Activated T-cell treated with anti-CD3 and anti-CD28 coated beads for 1 hour (primary cell): ENCODE results near the gene NKX1-1.

Source experiments
- DNase-seq: peaks from one replicate; pipeline ENCODE4 v3.0.0-alpha.2; 2020; ENCODE audit warnings: low read depth

The NKX1-1 gene

DNA sequence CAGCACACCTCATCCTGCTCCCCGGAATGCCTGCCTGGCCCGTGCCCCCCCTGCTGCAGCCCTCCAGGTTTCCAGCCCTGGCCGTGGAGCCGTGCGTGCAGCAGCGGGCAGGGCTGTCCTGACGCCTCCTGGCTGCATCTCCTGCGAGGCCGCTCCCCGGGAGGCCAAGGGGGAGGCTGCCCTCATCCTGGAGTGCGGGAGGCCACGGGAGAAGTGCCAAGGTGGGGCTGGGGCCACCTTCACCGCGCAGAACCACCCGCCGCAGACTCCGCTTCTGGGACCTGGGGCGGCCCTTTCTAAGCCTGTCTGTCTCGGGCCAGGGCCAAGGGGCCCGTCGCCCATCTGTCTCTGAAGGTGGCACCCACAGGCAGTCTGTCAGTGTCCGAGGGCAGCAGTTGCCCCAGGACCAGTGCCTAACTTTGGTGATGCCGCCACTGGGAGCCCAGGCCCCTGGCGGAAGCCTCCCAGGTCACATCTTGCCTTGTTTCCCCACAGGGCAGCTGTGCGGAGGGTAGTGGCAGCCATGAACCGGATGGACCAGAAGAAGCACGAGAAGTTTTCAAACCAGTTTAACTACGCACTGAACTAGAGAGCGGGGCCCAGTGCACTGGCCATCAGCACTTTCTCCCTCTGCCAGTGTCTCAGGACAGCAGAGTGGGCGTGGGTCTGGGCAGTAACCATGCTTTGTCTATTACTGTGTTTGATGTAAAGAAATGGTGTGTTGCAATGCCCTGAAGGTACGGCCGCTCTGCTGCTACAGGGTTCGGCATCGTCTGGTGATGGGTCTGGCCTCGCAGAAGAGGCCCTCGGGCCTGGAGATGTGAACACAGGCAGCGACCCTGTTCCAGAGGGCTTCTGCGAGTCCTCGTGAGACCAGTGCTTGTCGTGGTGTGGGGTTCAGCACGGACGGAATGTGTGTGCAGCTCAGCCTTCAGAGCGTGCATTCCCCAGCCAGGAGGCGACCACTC lies 20.6 kb downstream of the NKX1-1 start:
- no peak for DNase-seq

DNA sequence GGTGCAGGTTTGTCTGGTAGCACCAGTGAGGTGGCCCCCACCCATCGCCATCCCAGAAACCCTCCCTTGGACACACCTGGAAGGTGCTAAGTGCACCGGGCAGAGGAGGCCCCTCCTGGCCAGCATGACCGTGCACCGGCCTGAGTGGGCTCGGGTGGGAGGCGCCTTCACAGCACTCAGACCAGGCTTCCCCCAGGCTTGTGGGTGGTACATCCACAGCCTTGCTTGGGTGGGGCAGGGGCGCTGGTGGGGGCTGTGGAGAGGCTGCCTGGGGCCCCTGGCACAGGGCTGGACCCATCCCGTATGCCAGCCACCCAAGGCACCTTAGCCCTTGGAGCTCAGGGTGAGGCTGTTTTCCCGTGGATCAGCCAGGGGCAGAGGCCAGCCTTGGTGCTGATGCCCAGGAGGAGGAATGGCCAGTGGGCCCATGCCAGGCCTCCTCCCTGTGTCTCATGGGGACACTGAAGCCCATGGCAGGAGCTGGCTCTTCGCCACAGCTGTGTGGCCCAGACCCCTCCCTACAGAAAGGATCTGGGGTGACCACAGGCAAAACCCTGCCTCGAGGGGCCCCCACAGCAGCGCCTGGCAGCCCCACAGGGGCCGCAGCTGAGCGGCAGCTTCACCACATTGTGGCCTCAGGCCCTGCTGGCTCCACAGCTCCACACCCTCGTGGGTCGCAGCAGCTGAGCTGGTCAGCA lies 21.4 kb downstream of the NKX1-1 start:
- no peak for DNase-seq

DNA sequence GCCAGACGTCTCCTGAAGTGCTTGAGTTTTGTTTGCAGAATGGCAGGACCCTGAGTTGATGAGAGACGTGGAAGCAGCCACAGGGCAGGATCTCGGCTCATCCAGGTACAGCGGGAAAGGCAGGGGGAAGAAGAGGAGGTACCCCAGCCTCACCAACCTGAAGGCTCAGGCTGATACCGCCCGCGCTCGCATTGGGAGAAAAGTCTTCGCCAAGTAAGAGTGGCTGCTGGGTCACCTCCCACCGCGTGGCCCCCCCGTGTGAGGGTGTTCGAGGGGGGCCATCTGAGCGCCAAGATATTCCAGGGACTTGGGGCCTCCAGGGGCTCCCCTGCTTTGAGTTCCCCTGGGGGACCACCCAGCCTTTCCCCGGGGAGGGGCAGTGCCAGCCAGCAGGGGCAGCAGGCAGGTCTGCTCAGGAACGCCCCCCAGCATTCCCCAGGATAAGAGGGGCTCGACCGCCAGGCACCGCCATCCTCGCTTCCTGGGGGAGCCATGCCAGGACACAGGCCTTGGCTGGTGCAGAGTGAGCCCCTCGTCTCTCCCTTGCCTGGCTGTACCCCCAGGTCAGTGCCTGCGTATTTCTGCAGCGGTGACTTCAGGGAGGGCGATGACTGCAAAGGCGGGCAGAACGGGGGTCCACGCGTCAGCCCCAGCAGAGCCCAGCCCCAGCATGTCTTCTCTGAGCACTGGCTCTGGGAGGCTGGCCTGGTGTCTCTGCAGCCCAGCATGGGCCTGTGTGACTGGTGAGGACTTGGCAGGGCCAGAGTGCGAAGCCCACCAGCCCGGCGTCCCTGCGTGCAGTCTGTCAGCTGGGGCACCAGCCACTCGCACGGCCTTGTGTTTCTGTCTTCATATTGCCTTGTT lies 22.3 kb downstream of the NKX1-1 start:
- no peak for DNase-seq

DNA sequence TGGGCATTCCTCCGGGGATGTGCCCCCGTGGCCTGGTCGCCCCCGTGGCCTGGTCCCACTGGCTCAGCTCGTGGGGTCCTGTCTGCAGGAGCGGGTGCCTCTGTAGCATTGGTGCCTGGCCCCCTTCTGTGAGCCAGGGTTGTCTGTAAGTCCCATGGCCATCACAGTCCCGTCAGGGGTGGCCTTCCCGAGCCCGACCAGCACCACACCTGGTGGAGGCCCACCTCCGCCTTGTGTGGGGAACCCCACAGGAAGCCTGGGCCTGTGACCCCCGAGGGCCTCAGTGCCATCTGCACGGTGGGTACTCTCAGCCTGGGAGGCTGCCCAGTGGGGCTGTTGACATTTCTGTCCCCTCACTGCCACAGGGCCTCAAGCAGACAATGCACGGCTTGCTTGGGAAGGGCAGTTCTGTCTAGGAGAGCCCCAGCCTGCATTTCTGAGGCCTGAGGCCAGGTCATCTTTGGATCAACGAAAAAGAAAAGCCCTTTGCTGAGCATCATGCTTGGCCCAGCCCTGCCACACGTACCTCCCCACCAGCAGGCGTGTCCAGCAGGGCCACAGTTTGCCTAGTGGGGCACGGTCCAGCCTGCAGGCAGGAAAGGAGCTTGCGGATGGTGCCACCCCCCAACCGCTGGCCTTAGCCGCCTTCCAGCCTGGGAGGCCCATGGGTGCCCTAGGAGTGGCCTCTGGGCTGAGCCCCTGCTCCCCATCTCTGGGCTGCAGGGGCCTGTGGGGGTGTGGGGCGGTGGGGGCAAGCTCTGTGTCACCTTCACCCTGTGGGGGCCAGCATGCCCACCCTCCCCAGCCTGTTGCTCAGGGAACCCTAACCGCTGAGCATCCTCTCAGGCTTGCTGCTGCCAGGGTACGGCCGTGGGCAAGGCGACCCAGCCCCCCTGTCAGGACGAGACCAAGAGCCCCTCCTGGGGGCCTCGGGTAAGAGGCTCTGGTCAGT lies 23.2 kb downstream of the NKX1-1 start:
- DNase-seq: no peak

DNA sequence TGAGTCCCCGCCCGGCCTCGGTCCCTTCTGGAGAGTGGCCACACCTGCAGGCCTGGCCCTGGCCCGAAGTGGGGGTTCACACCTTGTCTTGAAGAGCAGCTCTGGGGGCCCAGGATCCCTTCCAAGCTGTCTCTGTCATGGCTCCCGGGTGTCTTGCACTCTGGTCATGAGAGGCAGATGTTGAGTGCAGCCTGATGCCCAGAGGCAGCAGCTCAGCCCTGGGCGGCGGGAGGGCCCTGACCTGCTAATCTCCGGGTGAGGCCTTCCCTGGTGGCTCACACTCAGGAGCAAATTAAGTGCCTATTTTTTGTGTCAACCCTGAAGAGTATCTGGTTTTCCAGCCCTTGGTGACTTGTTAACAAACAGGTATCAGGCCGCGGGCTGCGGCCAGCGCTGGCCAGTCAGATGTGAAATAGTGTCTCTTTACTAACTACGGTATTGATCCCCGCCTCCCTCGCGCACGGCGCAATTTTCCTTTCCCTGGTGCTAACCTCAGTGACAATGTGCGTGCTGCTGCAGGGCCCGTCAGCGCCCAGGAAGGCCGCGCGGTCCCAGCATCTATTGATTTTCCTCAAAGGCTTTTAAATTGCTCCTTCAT lies 24.2 kb downstream of the NKX1-1 start:
- no peak for DNase-seq

DNA sequence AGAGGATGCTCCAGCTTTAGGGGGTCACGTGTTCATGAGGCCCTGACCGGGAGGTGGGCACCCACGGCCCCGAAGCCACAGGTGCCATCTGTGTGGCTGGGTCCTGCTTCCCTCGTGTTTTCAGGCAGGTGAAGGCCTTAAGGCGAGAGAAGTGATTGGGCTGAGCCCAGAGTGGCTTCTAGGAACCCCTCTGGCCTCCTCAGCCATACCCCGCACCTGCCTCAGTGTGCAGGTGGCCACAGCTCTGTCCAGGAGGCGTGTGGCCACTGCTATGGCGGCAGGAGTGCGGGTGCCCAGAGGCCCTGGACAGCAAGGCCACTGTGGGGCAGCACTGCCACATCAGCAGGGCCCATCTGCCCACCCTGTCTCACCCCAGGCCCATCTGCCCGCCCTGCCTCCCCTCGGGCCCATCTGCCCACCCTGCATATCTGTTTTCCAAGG lies 25.0 kb downstream of the NKX1-1 start:
- no peak for DNase-seq

DNA sequence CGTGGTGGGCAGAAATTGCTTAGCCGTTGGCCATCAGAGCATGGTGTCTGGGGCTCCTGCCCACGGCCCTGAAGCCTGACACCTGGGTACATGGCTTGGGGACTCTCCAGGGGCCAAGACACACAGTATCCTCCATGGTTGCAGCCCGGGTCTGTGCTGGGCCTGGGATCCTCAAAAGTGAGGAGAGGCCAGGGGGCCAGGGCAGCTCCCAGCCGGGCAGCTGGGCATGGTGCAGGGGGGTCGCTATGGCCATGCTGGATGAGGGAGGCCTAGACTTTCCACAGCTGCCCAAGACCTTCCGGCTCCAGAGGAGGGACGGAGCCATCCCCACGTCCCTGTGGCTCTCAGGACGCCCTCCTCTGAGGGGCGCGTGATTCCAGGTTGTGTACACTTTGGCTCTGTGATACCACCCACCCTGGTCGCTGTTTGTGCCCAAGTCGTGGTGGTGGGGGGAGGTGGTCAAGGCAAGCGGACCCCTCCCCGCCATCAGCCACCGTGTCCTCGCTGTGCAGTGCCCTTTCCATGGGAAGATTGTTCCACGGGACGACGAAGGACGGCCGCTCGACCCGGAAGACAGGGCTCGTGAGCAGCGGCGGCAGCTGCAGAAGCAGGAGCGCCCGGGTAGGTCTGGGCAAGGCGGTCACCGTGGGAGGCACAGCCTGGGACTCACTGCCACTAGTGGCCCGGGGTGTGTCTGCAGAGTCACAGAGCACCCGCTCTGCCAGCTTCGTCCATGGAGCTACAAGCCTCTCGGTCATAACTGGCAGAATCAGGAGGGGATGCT lies 25.7 kb downstream of the NKX1-1 start:
- DNase-seq: no peak

DNA sequence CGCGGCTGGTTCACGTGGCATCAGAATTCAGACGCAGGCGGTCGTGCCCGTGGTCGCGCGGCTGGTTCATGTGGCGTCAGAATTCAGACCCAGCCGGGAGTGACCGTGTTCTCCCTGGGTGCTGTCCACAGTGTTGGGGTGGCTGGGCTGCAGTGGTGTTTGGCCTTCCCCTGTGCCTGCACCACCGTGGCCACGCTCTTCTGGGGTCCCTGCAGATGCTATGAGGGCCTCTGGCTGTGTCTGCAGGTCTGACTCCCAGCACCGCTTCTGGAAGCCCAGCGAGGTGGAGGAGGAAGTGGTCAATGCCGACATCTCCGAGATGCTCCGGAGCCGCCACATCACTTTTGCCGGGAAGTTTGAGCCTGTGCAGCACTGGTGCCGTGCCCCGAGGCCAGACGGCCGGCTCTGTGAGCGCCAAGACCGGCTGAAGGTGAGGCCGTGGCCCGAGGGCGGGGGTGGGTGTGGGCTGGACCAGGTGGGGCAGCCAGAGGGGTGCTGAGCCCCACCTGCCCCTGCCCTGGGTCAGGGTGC lies 26.4 kb downstream of the NKX1-1 start:
- DNase-seq: no peak

DNA sequence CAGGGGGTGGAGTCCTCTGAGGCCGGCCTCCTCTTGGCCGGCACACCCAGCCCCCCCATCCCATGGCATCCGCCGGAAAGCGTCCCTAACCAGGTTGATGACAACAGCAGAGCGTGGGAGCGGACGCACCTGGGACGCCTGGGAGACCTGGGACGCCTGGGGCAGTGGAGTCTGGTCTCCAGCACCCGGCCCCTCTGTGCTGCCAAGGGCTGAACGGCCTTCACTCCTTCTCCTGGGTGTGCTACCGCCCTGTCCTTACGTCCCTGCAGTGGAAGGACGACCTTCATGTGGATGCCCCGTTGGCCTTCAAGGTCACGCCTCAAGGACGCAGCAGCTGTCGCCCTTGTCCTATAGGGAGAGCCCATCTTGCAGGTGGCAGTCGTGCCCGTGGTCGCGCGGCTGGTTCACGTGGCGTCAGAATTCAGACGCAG lies 26.9 kb downstream of the NKX1-1 start:
- no peak for DNase-seq

DNA sequence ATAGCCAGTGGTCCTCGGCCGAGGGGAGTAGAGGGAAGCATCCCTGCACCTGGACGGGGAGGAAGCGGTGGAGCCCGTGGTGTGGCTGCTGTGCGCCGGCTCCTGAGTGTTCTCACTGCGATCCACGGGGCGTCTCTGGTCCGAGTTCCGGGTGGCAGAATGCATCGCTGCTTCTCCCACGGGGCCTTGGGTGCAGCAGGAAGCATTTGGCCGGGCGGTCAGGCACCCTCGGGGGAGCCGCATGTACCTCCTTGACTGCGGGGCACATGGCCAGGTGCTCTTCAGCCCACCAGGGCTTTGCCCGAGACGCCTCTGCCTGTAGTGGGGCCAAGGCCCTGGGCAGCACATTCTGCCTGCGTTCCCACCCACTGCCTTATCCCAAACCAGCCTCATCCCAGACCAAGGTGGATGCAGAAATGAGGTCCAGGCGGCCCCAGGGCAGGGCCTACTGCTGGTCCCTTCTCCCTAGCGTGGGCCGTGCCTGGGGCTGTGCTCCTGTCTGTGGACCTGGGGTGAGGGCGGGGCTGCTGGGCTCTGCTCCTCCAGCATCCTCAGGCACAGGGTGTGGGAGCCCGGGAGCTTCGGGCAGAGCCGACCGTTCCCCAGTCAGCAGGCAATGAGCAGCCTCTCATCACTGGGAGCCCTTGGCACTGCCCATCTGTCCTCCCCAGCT lies 27.5 kb downstream of the NKX1-1 start:
- no peak for DNase-seq

DNA sequence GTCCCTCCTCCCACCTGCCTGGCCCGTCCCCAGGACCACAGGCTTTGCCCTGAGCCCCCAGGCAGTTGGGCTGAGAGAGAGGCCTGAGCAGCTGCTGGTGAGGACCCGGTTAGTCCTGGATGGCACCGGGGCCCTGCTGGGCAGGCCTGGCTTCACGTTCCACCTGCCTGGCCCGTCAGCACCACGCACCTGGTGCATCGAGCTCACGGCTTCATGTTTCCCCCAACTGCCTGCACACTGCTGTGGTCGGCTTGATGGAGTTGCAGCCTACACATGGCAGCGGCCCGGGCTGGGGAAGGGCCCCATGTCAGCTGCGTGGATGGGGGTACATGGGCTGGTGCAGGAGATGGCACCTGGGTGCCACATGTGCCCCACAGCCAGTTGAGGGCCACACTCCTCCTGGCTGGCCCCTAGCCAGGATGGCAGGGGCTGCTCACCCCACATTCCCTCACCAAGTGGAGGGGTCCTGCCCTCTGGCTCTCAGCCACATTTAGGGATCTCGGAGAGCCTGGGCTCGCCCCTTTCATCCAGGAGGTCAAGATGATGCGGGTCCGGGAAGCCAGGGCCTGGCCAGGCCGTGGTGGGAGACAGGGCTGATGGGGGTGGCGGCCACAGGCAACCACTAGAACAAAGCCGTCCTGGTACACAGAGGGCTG lies 28.5 kb downstream of the NKX1-1 start:
- DNase-seq: no peak

DNA sequence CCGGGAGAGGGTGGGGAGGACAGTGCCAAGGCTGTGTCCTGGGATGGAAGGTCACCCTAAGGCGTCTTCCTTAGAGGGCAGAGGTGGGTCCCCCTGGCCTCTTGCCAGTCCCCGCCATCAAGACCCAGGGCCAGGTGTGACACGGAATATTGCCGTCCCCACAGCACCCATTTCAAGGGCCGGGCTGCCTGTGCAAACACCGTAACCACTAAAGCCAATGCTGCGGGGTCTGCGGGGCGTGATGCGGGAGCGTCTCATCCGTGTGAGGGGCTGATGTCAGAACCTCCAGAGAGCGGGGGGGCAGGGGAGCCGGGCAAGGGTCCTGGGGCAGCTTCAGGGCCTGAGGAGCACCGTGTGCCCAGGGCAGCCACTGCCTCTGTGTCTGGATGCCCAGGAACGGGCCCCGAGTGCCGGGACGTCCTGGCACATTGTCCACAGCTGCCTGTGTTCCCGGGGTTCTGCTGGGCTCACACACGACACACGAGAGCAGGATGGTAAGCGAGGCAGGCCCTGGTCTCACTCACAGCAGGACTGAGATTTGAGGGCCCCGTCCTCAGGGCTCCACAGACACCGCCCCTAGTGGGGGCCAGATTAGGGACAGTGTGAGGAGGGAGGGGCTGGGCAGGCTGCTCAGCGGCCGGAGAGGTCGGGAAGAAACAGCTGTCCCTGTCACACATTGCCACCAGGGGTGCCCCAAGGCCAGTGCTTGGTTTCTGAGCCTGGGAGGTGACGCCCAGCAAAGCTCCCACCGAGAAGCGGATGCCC lies 29.2 kb downstream of the NKX1-1 start:
- no peak for DNase-seq

DNA sequence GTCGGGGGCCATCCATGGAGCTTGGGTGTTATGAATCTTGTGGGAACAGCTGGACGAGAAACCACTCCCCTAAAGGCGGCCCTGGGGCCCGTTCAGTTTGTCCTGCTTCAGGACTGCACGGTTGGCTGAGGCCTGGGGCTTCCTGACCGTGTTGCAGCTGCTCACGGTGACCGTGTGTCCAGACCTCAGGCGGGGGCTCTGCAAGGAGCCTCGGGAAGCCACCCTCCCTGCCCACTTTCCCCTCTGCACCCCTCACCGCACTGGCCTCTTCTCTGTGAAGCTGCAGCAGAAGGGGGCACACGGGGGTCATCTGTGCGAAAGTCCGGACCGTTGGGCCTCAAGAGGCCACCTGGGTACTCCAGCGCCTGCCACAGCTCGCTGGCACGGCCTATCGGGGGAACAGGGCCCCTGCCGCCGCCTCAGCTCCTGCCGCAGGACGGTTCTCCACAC lies 29.8 kb downstream of the NKX1-1 start:
- DNase-seq: no peak

DNA sequence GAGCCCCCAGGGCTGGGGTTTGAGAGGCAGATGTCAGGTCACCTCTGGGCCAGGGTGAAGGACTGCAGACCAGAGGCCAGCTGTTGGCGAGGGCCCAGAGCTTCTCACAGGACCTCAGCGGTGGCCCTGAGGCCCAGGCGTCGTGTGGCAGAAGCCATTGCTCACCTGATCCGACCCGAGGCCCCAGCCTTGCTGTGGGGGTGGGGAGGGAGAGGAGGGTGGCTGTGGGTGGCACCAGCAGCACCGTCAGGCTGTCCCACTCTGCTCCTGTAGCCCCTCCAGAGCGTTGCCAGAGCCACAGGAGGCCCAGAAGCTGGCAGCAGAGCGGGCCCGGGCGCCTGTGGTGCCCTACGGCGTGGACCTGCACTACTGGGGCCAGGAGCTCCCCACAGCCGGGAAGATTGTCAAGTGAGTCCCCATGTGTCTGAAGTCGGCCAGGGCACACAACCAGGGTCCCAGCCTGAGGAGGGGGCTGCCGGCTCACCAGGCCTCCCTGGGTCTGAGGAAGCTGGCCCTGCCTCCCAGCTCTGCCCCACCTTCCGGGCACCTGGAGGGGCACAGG lies 30.4 kb downstream of the NKX1-1 start:
- DNase-seq: no peak

DNA sequence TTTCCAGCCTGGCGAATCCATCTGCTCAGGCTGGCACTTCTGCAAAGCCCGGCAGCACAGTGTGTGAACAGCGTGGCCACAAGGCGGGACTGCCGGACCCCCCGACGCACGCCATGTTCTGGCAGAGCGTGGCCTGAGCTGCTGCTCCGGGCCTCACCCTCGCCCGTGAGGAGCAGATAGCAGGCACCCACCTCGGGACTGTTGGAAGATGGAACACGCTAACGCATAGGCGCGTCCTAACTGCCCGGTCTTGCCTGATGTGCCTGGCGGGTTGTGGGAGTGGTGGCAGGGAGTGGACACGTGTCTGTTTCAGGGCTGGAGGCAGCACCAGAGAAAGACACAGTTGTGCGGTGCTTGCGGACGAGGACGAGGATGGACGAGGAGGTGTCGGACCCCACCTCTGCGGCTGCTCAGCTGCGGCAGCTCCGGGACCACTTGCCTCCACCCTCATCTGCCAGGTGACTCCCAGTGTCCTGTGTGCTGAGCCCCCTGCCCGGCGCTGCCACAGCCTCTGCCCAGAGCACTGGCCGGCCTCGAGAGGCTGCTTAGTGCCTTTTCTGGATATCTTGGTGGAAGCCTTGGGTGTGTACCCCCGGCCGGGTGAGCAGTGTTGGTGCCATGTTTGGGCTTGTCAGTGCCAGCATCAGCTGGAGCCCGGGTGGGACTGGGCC lies 31.1 kb downstream of the NKX1-1 start:
- DNase-seq: no peak

DNA sequence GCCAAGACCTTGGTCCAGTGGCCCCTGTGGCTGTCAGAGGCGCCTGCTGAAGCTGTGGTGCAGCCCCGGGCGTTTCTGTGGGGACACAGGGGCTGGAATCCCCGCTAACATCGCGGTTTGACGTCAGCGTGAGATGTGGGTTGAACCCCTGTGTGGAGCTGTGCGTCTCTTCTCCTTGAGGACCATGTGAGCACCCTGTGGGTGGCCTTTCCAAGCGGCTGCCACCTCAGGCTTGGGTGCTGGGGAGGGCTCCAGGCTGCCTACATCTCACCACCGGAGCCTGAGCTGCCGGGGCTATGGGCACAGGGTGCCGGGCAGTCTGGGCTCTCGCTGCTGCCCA lies 31.6 kb downstream of the NKX1-1 start:
- no peak for DNase-seq
